GM13976 (cell line): ENCODE data around the gene C1QL2.
A peak's percentile ranks its signal among the peaks of the same experiment; 100 is the strongest.

Experiments
- DNase-seq: peaks from one replicate; pipeline ENCODE4 v3.0.0; 2012; ENCODE audit warnings: low spot score
- CTCF ChIP-seq: IDR thresholded peaks from 2 replicates; pipeline ENCODE4 v1.5.1; 2012; ENCODE audit warnings: borderline replicate concordance, mild to moderate bottlenecking; ENCODE audit not compliant: insufficient read depth; ENCODE audit errors: extremely low read depth, missing control alignments, control extremely low read depth
- in situ Hi-C: fragments of 300-500 bp; cut with MboI; formaldehyde crosslinking; loops from one replicate; pipeline ENCODE4 v1.12.0; 2022; ENCODE audit warnings: low sequenced_read_pairs, mixed read lengths, inconsistent platforms; ENCODE audit not compliant: unreplicated experiment

C1QL2 gene

GRCh38 chr2:119174993-119175347 lies 16.4 kb upstream of the C1QL2 start:
- in situ Hi-C loops: loop anchor here (25.0 kb wide), 1 partner anchor 288 kb away; no protein-coding TSS in a partner anchor
- TF ChIP-seq CTCF: no peak
- no peak for DNase-seq

- peak; percentile 78 for TF ChIP-seq CTCF
- peak; percentile 75 for DNase-seq
- in situ Hi-C loops: no loop called here
Measured at GRCh38 chr2:119174216-119174992, 15.9 kb upstream of the C1QL2 start.

- in situ Hi-C loops: no loop called here
- no peak for TF ChIP-seq CTCF
- DNase-seq: no peak
Measured at GRCh38 chr2:119173556-119174060, 15.1 kb upstream of the C1QL2 start.

- in situ Hi-C loops: no loop called here
- no peak for TF ChIP-seq CTCF
- DNase-seq: no peak
Measured at GRCh38 chr2:119170504-119170903, 12.0 kb upstream of the C1QL2 start.

GRCh38 chr2:119169717-119170116 lies 11.2 kb upstream of the C1QL2 start:
- TF ChIP-seq CTCF: no peak
- in situ Hi-C loops: no loop called here
- DNase-seq: no peak

- in situ Hi-C loops: no loop called here
- DNase-seq: no peak
- TF ChIP-seq CTCF: no peak
Measured at GRCh38 chr2:119160361-119160990, 1.9 kb upstream of the C1QL2 start.
